SK-N-SH treated with all-trans-retinoic acid at 6 μM for 48 hours (cell line): Measurements from ENCODE around the gene VPS11.

ENCODE experiments used
- ATAC-seq: fragments of 200-7000 bp; cut with Tn5 transposase; 3 replicates; pipeline ENCODE4 v1.9.1; 2020; ENCODE audit warnings: mild to moderate bottlenecking, moderate library complexity
- CSDC2 ChIP-seq: fragments of 250-450 bp; sonication (Bioruptor Pico); IDR thresholded peaks from 2 replicates; pipeline ENCODE4 v1.5.0; 2020; ENCODE audit warnings: mild to moderate bottlenecking, moderate library complexity
- ESRRG ChIP-seq: fragments of 250-450 bp; sonication (Bioruptor Pico); IDR thresholded peaks from 2 replicates; pipeline ENCODE4 v1.6.1; 2021; ENCODE audit warnings: mild to moderate bottlenecking
- GLIS3 ChIP-seq: fragments of 250-450 bp; sonication (Bioruptor Pico); IDR thresholded peaks from 2 replicates; pipeline ENCODE4 v1.5.0; 2020; ENCODE audit warnings: mild to moderate bottlenecking, moderate library complexity
- ISL1 ChIP-seq: fragments of 250-450 bp; sonication (Bioruptor Pico); IDR thresholded peaks from 2 replicates; pipeline ENCODE4 v2.1.2; 2022; ENCODE audit warnings: mild to moderate bottlenecking, moderate library complexity
- OSR1 ChIP-seq: fragments of 250-450 bp; sonication (Bioruptor Pico); IDR thresholded peaks from 2 replicates; pipeline ENCODE4 v1.8.0; 2022; ENCODE audit warnings: moderate library complexity, mild to moderate bottlenecking, inconsistent platforms
- PPARA ChIP-seq: fragments of 250-450 bp; sonication (Bioruptor Pico); IDR thresholded peaks from 2 replicates; pipeline ENCODE4 v1.5.0; 2020; ENCODE audit warnings: mild to moderate bottlenecking, borderline replicate concordance
- RARB ChIP-seq: fragments of 250-450 bp; sonication (Bioruptor Pico); IDR thresholded peaks from 2 replicates; pipeline ENCODE4 v1.8.0; 2021; ENCODE audit warnings: mild to moderate bottlenecking, moderate library complexity
- TCF4 ChIP-seq: fragments of 250-450 bp; sonication (Bioruptor Pico); IDR thresholded peaks from 2 replicates; pipeline ENCODE4 v1.8.0; 2021; ENCODE audit warnings: mild to moderate bottlenecking, moderate library complexity, borderline replicate concordance
- TOX ChIP-seq: fragments of 250-450 bp; sonication (Bioruptor Pico); IDR thresholded peaks from 2 replicates; pipeline ENCODE4 v1.8.0; 2021; ENCODE audit warnings: mild to moderate bottlenecking, moderate library complexity, borderline replicate concordance
- ZC3H10 ChIP-seq: fragments of 250-450 bp; sonication (Bioruptor Pico); IDR thresholded peaks from 2 replicates; pipeline ENCODE4 v1.5.1; 2021; ENCODE audit warnings: mild to moderate bottlenecking, moderate library complexity
- ZFP3 ChIP-seq: fragments of 250-450 bp; sonication (Bioruptor Pico); IDR thresholded peaks from 2 replicates; pipeline ENCODE4 v1.5.0; 2020; ENCODE audit warnings: mild to moderate bottlenecking, moderate library complexity
- ZFP30 ChIP-seq: fragments of 450-650 bp; formaldehyde crosslinking; IDR thresholded peaks from 2 replicates; pipeline ENCODE4 v1.5.0; 2022; ENCODE audit warnings: mild to moderate bottlenecking, moderate library complexity
- ZNF565 ChIP-seq: fragments of 450-650 bp; formaldehyde crosslinking; conservative IDR thresholded peaks from 2 replicates; pipeline ENCODE4 v1.5.0; 2020; ENCODE audit warnings: low read depth, mild to moderate bottlenecking, moderate library complexity
- ZNF70 ChIP-seq: fragments of 450-650 bp; formaldehyde crosslinking; IDR thresholded peaks from 2 replicates; pipeline ENCODE4 v1.5.0; 2020; ENCODE audit warnings: mild to moderate bottlenecking, moderate library complexity
- ZNF8 ChIP-seq: fragments of 450-650 bp; formaldehyde crosslinking; IDR thresholded peaks from 2 replicates; pipeline ENCODE4 v1.5.0; 2020; ENCODE audit warnings: mild to moderate bottlenecking, moderate library complexity
- TF ChIP-seq, protein P1 (sequence below): fragments of 250-450 bp; sonication (Bioruptor Pico); IDR thresholded peaks from 2 replicates; pipeline ENCODE4 v1.5.1; 2021; ENCODE audit warnings: mild to moderate bottlenecking, moderate library complexity
- TF ChIP-seq, protein P2 (sequence below): fragments of 250-450 bp; sonication (Bioruptor Pico); IDR thresholded peaks from 2 replicates; pipeline ENCODE4 v1.8.0; 2020; ENCODE audit warnings: mild to moderate bottlenecking, moderate library complexity, borderline replicate concordance
- TF ChIP-seq, protein P3 (sequence below): fragments of 250-450 bp; sonication (Bioruptor Pico); IDR thresholded peaks from 2 replicates; pipeline ENCODE4 v1.5.0; 2020; ENCODE audit warnings: mild to moderate bottlenecking, moderate library complexity
- TF ChIP-seq, protein P4 (sequence below): fragments of 250-450 bp; sonication (Bioruptor Pico); IDR thresholded peaks from 2 replicates; pipeline ENCODE4 v1.5.1; 2020; ENCODE audit warnings: low read depth, mild to moderate bottlenecking, moderate library complexity
- TF ChIP-seq, protein P5 (sequence below): fragments of 250-450 bp; sonication (Bioruptor Pico); IDR thresholded peaks from 2 replicates; pipeline ENCODE4 v1.8.0; 2021; ENCODE audit warnings: low read depth, mild to moderate bottlenecking, moderate library complexity, borderline replicate concordance

Gene VPS11

DNA sequence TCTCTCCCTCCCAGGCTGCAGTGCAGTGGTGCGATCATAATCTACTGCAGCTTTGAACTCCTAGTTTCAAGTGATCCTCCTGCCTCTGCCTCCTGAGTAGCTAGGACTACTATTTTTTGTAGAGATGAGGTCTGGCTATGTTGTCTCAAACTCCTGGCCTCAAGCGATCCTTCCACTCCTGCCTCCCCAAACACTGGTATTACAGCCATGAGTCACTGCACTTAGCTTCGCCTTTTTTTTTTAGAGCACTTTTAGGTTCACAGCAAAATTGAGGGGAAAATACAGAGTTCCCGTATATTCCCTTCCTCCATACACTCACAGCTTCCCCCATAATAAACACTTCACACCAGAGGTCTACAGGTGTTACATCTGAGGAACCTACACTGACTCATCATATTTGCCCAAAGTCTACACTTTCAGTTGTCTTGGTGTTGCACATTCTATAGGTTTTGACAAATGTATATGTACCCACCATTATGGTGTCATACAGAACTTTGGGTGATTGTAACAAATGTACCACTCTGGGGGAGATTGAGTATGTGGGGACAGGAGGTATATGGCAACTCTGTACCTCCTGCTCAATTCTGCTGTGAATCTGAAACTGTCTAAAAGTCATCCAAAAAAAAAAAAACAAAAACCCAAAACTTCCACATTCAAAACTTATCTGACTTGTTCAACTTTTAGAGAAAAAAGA lies 25.6 kb upstream of the VPS11 start:
- ATAC-seq, result no peak; the same call in 2 of the 3 replicates
- TF ChIP-seq OSR1 (CRISPR knock-in tag) (no peak), ZFP30 (CRISPR knock-in tag) (no peak), ZNF565 (no peak), TOX (CRISPR knock-in tag) (no peak), ESRRG (CRISPR knock-in tag) (no peak), TCF4 (CRISPR knock-in tag) (no peak), GLIS3 (no peak), RARB (no peak), PPARA (CRISPR knock-in tag) (no peak), ZC3H10 (no peak), ISL1 (no peak)
- TF ChIP-seq, protein P1, sequence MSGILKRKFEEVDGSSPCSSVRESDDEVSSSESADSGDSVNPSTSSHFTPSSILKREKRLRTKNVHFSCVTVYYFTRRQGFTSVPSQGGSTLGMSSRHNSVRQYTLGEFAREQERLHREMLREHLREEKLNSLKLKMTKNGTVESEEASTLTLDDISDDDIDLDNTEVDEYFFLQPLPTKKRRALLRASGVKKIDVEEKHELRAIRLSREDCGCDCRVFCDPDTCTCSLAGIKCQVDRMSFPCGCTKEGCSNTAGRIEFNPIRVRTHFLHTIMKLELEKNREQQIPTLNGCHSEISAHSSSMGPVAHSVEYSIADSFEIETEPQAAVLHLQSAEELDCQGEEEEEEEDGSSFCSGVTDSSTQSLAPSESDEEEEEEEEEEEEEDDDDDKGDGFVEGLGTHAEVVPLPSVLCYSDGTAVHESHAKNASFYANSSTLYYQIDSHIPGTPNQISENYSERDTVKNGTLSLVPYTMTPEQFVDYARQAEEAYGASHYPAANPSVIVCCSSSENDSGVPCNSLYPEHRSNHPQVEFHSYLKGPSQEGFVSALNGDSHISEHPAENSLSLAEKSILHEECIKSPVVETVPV (CRISPR knock-in tag), result no peak
- TF ChIP-seq, protein P2, sequence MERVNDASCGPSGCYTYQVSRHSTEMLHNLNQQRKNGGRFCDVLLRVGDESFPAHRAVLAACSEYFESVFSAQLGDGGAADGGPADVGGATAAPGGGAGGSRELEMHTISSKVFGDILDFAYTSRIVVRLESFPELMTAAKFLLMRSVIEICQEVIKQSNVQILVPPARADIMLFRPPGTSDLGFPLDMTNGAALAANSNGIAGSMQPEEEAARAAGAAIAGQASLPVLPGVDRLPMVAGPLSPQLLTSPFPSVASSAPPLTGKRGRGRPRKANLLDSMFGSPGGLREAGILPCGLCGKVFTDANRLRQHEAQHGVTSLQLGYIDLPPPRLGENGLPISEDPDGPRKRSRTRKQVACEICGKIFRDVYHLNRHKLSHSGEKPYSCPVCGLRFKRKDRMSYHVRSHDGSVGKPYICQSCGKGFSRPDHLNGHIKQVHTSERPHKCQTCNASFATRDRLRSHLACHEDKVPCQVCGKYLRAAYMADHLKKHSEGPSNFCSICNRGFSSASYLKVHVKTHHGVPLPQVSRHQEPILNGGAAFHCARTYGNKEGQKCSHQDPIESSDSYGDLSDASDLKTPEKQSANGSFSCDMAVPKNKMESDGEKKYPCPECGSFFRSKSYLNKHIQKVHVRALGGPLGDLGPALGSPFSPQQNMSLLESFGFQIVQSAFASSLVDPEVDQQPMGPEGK (CRISPR knock-in tag), result no peak

DNA sequence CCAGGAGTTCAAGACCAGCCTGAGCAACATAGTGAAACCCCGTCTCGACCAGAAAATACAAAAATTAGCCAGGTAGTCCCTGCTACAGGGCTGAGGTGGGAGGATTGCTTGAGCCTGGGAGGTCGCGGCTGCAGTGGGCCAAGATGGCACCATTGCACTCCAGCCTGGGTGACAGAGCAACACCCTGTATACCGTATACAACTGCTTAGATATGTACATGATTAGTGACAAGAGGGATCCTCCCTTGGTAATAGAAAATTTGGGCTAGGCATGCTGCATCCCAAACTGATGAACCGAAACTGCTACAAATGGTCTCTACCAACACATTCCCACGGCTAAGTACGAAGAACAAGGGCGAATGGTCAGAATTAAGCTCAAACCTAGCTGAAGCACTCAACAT lies 24.7 kb upstream of the VPS11 start:
- TF ChIP-seq ZFP3 (CRISPR knock-in tag), result no peak
- no peak for TF ChIP-seq ZFP30 (CRISPR knock-in tag)
- TF ChIP-seq ZNF565, result no peak
- TF ChIP-seq, protein P1 (CRISPR knock-in tag), result no peak
- TF ChIP-seq ZC3H10, result no peak
- TF ChIP-seq ZNF8, result no peak
- TF ChIP-seq ESRRG (CRISPR knock-in tag), result no peak
- TF ChIP-seq, protein P3, sequence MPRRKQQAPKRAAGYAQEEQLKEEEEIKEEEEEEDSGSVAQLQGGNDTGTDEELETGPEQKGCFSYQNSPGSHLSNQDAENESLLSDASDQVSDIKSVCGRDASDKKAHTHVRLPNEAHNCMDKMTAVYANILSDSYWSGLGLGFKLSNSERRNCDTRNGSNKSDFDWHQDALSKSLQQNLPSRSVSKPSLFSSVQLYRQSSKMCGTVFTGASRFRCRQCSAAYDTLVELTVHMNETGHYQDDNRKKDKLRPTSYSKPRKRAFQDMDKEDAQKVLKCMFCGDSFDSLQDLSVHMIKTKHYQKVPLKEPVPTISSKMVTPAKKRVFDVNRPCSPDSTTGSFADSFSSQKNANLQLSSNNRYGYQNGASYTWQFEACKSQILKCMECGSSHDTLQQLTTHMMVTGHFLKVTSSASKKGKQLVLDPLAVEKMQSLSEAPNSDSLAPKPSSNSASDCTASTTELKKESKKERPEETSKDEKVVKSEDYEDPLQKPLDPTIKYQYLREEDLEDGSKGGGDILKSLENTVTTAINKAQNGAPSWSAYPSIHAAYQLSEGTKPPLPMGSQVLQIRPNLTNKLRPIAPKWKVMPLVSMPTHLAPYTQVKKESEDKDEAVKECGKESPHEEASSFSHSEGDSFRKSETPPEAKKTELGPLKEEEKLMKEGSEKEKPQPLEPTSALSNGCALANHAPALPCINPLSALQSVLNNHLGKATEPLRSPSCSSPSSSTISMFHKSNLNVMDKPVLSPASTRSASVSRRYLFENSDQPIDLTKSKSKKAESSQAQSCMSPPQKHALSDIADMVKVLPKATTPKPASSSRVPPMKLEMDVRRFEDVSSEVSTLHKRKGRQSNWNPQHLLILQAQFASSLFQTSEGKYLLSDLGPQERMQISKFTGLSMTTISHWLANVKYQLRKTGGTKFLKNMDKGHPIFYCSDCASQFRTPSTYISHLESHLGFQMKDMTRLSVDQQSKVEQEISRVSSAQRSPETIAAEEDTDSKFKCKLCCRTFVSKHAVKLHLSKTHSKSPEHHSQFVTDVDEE (CRISPR knock-in tag), result no peak
- TF ChIP-seq ISL1, result no peak
- no peak for TF ChIP-seq ZNF70
- TF ChIP-seq, protein P4, sequence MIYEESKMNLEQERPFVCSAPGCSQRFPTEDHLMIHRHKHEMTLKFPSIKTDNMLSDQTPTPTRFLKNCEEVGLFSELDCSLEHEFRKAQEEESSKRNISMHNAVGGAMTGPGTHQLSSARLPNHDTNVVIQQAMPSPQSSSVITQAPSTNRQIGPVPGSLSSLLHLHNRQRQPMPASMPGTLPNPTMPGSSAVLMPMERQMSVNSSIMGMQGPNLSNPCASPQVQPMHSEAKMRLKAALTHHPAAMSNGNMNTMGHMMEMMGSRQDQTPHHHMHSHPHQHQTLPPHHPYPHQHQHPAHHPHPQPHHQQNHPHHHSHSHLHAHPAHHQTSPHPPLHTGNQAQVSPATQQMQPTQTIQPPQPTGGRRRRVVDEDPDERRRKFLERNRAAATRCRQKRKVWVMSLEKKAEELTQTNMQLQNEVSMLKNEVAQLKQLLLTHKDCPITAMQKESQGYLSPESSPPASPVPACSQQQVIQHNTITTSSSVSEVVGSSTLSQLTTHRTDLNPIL, result no peak
- TF ChIP-seq, protein P2 (CRISPR knock-in tag), result no peak
- no peak for TF ChIP-seq CSDC2 (CRISPR knock-in tag)
- TF ChIP-seq, all 23 proteins: peak for 0
- no peak for ATAC-seq

DNA sequence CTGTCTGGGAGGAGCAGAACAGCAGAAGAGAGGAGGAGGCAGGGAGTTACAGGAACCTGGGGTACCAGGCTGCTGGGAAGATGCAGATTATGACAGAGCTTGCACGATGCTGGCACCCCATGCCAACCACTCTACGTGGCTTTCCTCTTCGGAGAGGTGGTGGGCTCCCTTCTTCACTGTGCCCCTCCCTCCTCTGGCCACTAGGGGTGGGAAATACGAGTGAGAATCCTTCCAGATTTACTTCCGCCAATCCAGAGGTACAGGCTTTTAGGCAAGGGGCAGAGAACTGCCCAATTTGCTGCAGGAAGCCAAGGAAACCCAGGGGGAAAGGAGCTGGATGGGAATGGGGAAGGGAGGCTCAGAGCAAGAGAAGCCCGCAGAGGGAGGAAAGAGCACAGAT lies 22.9 kb upstream of the VPS11 start:
- ATAC-seq, result peak; percentile 29; the same call in 1 of the 3 replicates
- TF ChIP-seq ZC3H10 (no peak), RARB (no peak), OSR1 (CRISPR knock-in tag) (no peak), TOX (CRISPR knock-in tag) (no peak), ZNF565 (no peak), ISL1 (no peak)
- TF ChIP-seq, protein P3 (CRISPR knock-in tag), result no peak
- TF ChIP-seq, protein P5, sequence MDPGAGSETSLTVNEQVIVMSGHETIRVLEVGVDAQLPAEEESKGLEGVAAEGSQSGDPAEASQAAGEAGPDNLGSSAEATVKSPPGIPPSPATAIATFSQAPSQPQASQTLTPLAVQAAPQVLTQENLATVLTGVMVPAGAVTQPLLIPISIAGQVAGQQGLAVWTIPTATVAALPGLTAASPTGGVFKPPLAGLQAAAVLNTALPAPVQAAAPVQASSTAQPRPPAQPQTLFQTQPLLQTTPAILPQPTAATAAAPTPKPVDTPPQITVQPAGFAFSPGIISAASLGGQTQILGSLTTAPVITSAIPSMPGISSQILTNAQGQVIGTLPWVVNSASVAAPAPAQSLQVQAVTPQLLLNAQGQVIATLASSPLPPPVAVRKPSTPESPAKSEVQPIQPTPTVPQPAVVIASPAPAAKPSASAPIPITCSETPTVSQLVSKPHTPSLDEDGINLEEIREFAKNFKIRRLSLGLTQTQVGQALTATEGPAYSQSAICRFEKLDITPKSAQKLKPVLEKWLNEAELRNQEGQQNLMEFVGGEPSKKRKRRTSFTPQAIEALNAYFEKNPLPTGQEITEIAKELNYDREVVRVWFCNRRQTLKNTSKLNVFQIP (CRISPR knock-in tag), result no peak
